GM12878 (cell line): ENCODE data around the gene GARIN5B. TPM values are rescaled to one million over a fixed set of nuclear protein-coding genes. Genes with fewer than 3 reads are reported as not detected.

Experiments used
- ATAC-seq: fragments of 200-7000 bp; cut with Tn5 transposase; 3 replicates; pipeline ENCODE4 v1.9.1; 2020; ENCODE audit warnings: mild to moderate bottlenecking, moderate library complexity
- BruUV-seq: library from RNA; stranded (reverse); fragments of 400-500 nt; replicated peaks from 2 replicates; lab custom pipeline; 2021; lab: Mats Ljungman, UMichigan
- CTCF ChIA-PET: fragments of 300-600 bp; sonication (Branson Sonifier 250); formaldehyde crosslinking; extraction: SDS; loops from one replicate; lab custom pipeline; 2021; ENCODE audit warnings: inconsistent platforms; lab: Yijun Ruan, JAX
- POLR2A ChIA-PET: fragments of 350-600 bp; formaldehyde crosslinking; extraction: SDS; loops from one replicate; lab custom pipeline; 2021; ENCODE audit warnings: inconsistent platforms; lab: Charles Lee
- RAD21 ChIA-PET: fragments of 300-600 bp; sonication (Branson Sonifier 250); formaldehyde crosslinking; loops from one replicate; lab custom pipeline; 2023; ENCODE audit warnings: antibody characterized with exemption; ENCODE audit not compliant: unreplicated experiment; lab: Charles Lee
- SMC1A ChIA-PET: fragments of 300-600 bp; sonication (Branson Sonifier 250); formaldehyde crosslinking; loops from one replicate; lab custom pipeline; 2023; ENCODE audit not compliant: unreplicated experiment, uncharacterized antibody; lab: Charles Lee
- DNase-seq: peaks from one replicate; pipeline ENCODE4 v3.0.0-alpha.2; 2011; ENCODE audit warnings: low read depth, low spot score
- FAIRE-seq: peaks from 3 replicates; lab custom pipeline; 2011; peaks lifted over from hg19 to GRCh38; lab: Jason Lieb, UNC
- H2AFZ ChIP-seq: 2 replicates; pipeline ENCODE4 v1.6.0; 2011; ENCODE audit warnings: low read depth, low read length, control low read depth; ENCODE audit not compliant: control insufficient read depth
- H3K27ac ChIP-seq: 2 replicates; pipeline ENCODE4 v1.5.1; 2011; ENCODE audit warnings: control low read depth; ENCODE audit not compliant: control insufficient read depth, insufficient read depth
- H3K27me3 ChIP-seq, 2 experiments: replicated peaks in 1 of 2; 2 replicates each; pipeline versions ENCODE4 v1.6.0 to v1.6.1; 2011; ENCODE audit warnings: low read length in 1 of 2; ENCODE audit not compliant: control insufficient read depth in 2 of 2, insufficient read depth in 2 of 2
- H3K36me3 ChIP-seq, 2 experiments: 2 replicates each; pipeline ENCODE4 v1.5.1; 2011; ENCODE audit warnings: low read length in 1 of 2; ENCODE audit not compliant: control insufficient read depth in 2 of 2, insufficient read depth in 2 of 2
- H3K4me1 ChIP-seq: 2 replicates; pipeline ENCODE4 v1.6.1; 2011; ENCODE audit warnings: mild to moderate bottlenecking, low read length, moderate library complexity, mixed read lengths; ENCODE audit not compliant: control insufficient read depth, insufficient read depth
- H3K4me2 ChIP-seq: 2 replicates; pipeline ENCODE4 v1.6.0; 2011; ENCODE audit warnings: control low read depth; ENCODE audit not compliant: control insufficient read depth, insufficient read depth
- H3K4me3 ChIP-seq: fragments of 200-600 bp; sonication (generic); 2 replicates; pipeline ENCODE4 v1.5.1; 2016
- H3K79me2 ChIP-seq: 2 replicates; pipeline ENCODE4 v1.6.0; 2011; ENCODE audit warnings: low read length; ENCODE audit not compliant: control insufficient read depth, insufficient read depth
- H3K9ac ChIP-seq: 2 replicates; pipeline ENCODE4 v1.8.0; 2011; ENCODE audit warnings: low read length, control low read depth, mixed read lengths; ENCODE audit not compliant: control insufficient read depth, insufficient read depth
- H3K9me3 ChIP-seq: replicated peaks from 3 replicates; pipeline ENCODE4 v1.5.1; 2011; ENCODE audit warnings: mild to moderate bottlenecking, low read length; ENCODE audit not compliant: control insufficient read depth, insufficient read depth
- H4K20me1 ChIP-seq: 2 replicates; pipeline ENCODE4 v1.6.0; 2011; ENCODE audit not compliant: control insufficient read depth, insufficient read depth
- HDAC2 ChIP-seq: fragments of 200-600 bp; sonication (generic); IDR thresholded peaks from 2 replicates; pipeline ENCODE4 v1.6.1; 2017
- IKZF2 ChIP-seq, 2 experiments: fragments of 450-650 bp; IDR thresholded peaks; 2 replicates each; pipeline ENCODE4 v1.6.1; 2017; ENCODE audit warnings: mild to moderate bottlenecking in 2 of 2, moderate library complexity in 2 of 2
- IRF4 ChIP-seq: IDR thresholded peaks from 2 replicates; pipeline ENCODE4 v1.6.1; 2011; ENCODE audit warnings: low read depth, low read length
- MTA3 ChIP-seq: IDR thresholded peaks from 2 replicates; pipeline ENCODE4 v1.6.1; 2012; ENCODE audit warnings: low read length, inconsistent platforms, borderline replicate concordance
- REST ChIP-seq: IDR thresholded peaks from 2 replicates; pipeline ENCODE4 v1.6.1; 2012; ENCODE audit warnings: mild to moderate bottlenecking, low read depth, low read length
- WGBS: methylation state at CpG from one replicate; pipeline ENCODE4 v1.1.6; 2016; ENCODE audit warnings: low lambda C conversion rate; ENCODE audit not compliant: insufficient replicate concordance, insufficient coverage; ENCODE audit errors: missing lambda C conversion rate; 5-methylcytosine and 5-hydroxymethylcytosine counted together
- in situ Hi-C: fragments of 300-500 bp; cut with MboI; formaldehyde crosslinking; loops from 9 replicates; pipeline ENCODE4 v1.14.3; 2018; ENCODE audit warnings: mixed read lengths
- intact Hi-C: fragments of 100-400 bp; cut with micrococcal nuclease; formaldehyde crosslinking; loops from one replicate; pipeline ENCODE4 v1.14.2; 2022; ENCODE audit not compliant: unreplicated experiment
- polyA plus RNA-seq, 11 experiments: library from polyadenylated mRNA; depleted of rRNA in 4 of 11; unstranded in 6 of 11; stranded (reverse) in 5 of 11; fragments of >200 nt; fragmentation: Nextera tagmentation in 4 of 11; fragmentation: Illumina TruSeq in 1 of 11; extraction: Ambion mirVana in 4 of 11; extraction: Trizol in 1 of 11; gene quantifications; 1 replicate in 1 of 11; 2 replicates in 10 of 11; pipeline versions ENCODE4 v1.2.1 to v1.2.3, GENCODE V29; 2011 to 2016; ENCODE audit warnings: inconsistent platforms in 2 of 11, missing spikeins in 2 of 11, low read depth in 1 of 11
- total RNA-seq, 4 experiments: library from RNA; depleted of rRNA in 3 of 4; stranded (reverse); fragments of >200 nt in 3 of 4; fragmentation: Illumina TruSeq in 1 of 4; extraction: Trizol in 1 of 4; gene quantifications; 2 replicates each; pipeline versions ENCODE4 v1.2.1 to v1.2.3, GENCODE V29; 2013 to 2021

The GARIN5B gene
- total and polyA plus RNA-seq, 10 of the 15 experiments (the other 5 are each of a cell fraction or from before 2014, with no cell fraction given), result not detected

DNA sequence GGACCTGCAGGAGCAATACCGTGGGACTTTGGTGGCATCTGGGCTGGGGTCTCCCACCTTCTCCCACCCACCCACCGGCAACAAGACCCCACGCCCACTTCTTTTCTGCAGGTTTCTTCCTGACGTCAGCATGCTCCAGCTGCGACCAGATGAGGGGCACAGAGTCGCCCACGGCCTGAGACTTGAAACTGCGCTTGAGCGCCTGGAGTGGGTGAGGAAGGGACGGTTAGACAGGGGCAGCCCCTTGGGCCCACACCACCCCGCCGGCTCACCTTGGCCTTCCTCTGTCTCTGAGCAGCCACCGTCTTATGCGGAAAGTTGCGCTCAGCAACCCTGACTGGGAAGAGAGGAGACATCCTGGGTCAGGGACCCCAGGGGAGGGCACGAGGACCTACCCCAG is 2.2 kb downstream of the GARIN5B start:
- H3K79me2 ChIP-seq, result no peaks in the 10 kb centered on the region
- H3K4me1 ChIP-seq, result no peaks in the 10 kb centered on the region
- no peak overlapping the region for H3K27ac ChIP-seq
- ATAC-seq (no peak), DNase-seq (no peak), FAIRE-seq (no peak)
- H3K27me3 ChIP-seq, result peaks cover 0 to 3% of the 10 kb centered on the region in 2 experiments; a peak in 2 of 4 replicates
- H3K9ac ChIP-seq, result no peak overlapping the region
- no TSS peak for BruUV-seq
- 62% methylated on average over 15 of the region's 16 CpGs for WGBS
- ChIA-PET RAD21 (no interaction called here), CTCF (interaction anchor here (1.0 kb wide), 1 partner anchor 146 kb away, joined by 3 read pairs; no protein-coding TSS in a partner anchor), SMC1A (no interaction called here), POLR2A (no interaction called here)
- in situ Hi-C loops (no loop called here), intact Hi-C loops (no loop called here)
- no peaks in the 10 kb centered on the region for H4K20me1 ChIP-seq
- H3K4me2 ChIP-seq, result no peak overlapping the region
- no peak overlapping the region for H2AFZ ChIP-seq
- H3K9me3 ChIP-seq, result no peaks in the 10 kb centered on the region
- H3K4me3 ChIP-seq, result no peak overlapping the region
- H3K36me3 ChIP-seq, result no peaks in the 10 kb centered on the region
- TF ChIP-seq REST (no peak), IRF4 (no peak), IKZF2 (IDR thresholded peaks at IDR 0.05) (no peak), MTA3 (no peak), HDAC2 (no peak)
